ENCODE measurements around the gene BLOC1S4.
"Not testable (repeated sequence)": the region's sequence is repeated elsewhere in the genome, so short reads cannot be mapped to it uniquely, and the experiment has no call there.

BLOC1S4 gene

GRCh38 chr4:6716018-6716911 is at the start of gene BLOC1S4:
TSS of gene BLOC1S4 (plus strand) at chr4:6716174. CDS start at chr4:6716210, 36 bp downstream.
- peak; percentile 84 for DNase-seq (ENCODE audit: low read depth)

GRCh38 chr4:6668391-6668790 is 47.6 kb upstream of the BLOC1S4 start:
- DNase-seq (ENCODE audit: low read depth): no peak

GRCh38 chr4:6671648-6672047 is 44.3 kb upstream of the BLOC1S4 start:
- DNase-seq (ENCODE audit: low read depth): no peak

GRCh38 chr4:6672131-6672530 is 43.8 kb upstream of the BLOC1S4 start:
- no peak for DNase-seq (ENCODE audit: low read depth)

- DNase-seq (ENCODE audit: low read depth): not testable (repeated sequence)
These were observed 43.3 kb upstream of the BLOC1S4 start for GRCh38 chr4:6672541-6673190.

- not testable (repeated sequence) for DNase-seq (ENCODE audit: low read depth)
These were observed 42.7 kb upstream of the BLOC1S4 start for GRCh38 chr4:6673191-6673659.

- DNase-seq (ENCODE audit: low read depth): peak; percentile 83
These were observed 42.1 kb upstream of the BLOC1S4 start for GRCh38 chr4:6673660-6674499.

GRCh38 chr4:6674500-6675149 is 41.3 kb upstream of the BLOC1S4 start:
- DNase-seq (ENCODE audit: low read depth): no peak

- no peak for DNase-seq (ENCODE audit: low read depth)
These were observed 39.0 kb upstream of the BLOC1S4 start for GRCh38 chr4:6676722-6677558.

GRCh38 chr4:6680372-6681034 is 35.5 kb upstream of the BLOC1S4 start:
- DNase-seq (ENCODE audit: low read depth): no peak

- DNase-seq (ENCODE audit: low read depth): no peak
These were observed 34.8 kb upstream of the BLOC1S4 start for GRCh38 chr4:6681191-6681590.

GRCh38 chr4:6682862-6683590 is 32.9 kb upstream of the BLOC1S4 start:
- no peak for DNase-seq (ENCODE audit: low read depth)

GRCh38 chr4:6684656-6685055 is 31.3 kb upstream of the BLOC1S4 start:
- DNase-seq (ENCODE audit: low read depth): no peak

GRCh38 chr4:6686104-6686787 is 29.7 kb upstream of the BLOC1S4 start:
- DNase-seq (ENCODE audit: low read depth): no peak

GRCh38 chr4:6687947-6688878 is 27.8 kb upstream of the BLOC1S4 start:
- no peak for DNase-seq (ENCODE audit: low read depth)

GRCh38 chr4:6688879-6689505 is 27.0 kb upstream of the BLOC1S4 start:
- peak; percentile 58 for DNase-seq (ENCODE audit: low read depth)

- DNase-seq (ENCODE audit: low read depth): no peak
These were observed 26.4 kb upstream of the BLOC1S4 start for GRCh38 chr4:6689506-6689960.
